Measurements from ENCODE around the gene MT1X.

The MT1X gene

DNA sequence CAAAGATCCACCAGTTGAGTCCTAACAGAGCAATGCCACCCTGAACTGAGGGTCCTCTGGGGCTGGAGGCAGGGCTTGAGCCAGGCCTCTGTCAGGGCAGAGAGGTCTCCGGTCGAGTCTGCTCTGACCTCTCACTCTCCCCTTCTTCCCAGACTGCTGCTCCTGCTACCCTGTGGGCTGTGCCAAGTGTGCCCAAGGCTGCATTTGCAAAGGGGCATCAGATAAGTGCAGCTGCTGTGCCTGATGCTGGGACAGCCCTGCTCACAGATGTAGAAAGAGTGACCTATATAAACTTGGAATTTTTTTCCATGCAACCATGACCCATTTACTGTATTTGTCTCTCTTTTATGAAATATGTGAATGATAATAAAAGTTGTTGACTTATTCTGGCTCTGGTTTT is 33.0 kb upstream of the MT1X start:
- Mint-ChIP-seq H3K9me3 (no peaks in the 10 kb centered on the region), H3K4me3 (no peak overlapping the region), H3K27me3 (ENCODE audit: low read depth, poor library complexity) (peaks cover 100% of the 10 kb centered on the region), H3K36me3 (ENCODE audit: low read depth) (no peaks in the 10 kb centered on the region), H3K4me1 (no peaks in the 10 kb centered on the region), H3K27ac (no peak overlapping the region)
- no peak for DNase-seq
- TF ChIP-seq, protein P1, sequence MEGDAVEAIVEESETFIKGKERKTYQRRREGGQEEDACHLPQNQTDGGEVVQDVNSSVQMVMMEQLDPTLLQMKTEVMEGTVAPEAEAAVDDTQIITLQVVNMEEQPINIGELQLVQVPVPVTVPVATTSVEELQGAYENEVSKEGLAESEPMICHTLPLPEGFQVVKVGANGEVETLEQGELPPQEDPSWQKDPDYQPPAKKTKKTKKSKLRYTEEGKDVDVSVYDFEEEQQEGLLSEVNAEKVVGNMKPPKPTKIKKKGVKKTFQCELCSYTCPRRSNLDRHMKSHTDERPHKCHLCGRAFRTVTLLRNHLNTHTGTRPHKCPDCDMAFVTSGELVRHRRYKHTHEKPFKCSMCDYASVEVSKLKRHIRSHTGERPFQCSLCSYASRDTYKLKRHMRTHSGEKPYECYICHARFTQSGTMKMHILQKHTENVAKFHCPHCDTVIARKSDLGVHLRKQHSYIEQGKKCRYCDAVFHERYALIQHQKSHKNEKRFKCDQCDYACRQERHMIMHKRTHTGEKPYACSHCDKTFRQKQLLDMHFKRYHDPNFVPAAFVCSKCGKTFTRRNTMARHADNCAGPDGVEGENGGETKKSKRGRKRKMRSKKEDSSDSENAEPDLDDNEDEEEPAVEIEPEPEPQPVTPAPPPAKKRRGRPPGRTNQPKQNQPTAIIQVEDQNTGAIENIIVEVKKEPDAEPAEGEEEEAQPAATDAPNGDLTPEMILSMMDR (IDR thresholded peaks at IDR 0.05): no peak

DNA sequence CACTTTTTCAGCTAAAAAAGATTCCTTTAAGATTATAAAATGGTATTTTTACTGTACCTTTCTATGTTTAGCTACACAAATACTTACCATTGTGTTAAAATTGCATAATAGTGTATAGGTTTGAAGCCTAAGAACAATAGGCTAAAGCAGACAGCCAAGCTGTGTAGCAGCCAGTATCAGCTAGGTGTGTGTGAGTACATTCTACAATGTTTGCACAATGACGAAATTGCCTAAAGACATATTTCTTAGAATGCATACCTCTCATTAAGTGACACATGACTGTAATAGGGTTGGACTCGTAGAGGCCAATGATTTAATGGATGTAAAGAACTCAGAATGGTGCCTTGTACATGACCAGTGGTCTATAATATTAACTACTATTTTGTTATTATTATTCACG is 32.5 kb upstream of the MT1X start:
- Mint-ChIP-seq H3K36me3 (ENCODE audit: low read depth) (no peaks in the 10 kb centered on the region), H3K27ac (no peak overlapping the region), H3K4me1 (no peaks in the 10 kb centered on the region), H3K4me3 (no peak overlapping the region), H3K9me3 (no peaks in the 10 kb centered on the region), H3K27me3 (ENCODE audit: low read depth, poor library complexity) (peaks cover 100% of the 10 kb centered on the region)
- TF ChIP-seq, protein P1 (IDR thresholded peaks at IDR 0.05): no peak
- DNase-seq: no peak

DNA sequence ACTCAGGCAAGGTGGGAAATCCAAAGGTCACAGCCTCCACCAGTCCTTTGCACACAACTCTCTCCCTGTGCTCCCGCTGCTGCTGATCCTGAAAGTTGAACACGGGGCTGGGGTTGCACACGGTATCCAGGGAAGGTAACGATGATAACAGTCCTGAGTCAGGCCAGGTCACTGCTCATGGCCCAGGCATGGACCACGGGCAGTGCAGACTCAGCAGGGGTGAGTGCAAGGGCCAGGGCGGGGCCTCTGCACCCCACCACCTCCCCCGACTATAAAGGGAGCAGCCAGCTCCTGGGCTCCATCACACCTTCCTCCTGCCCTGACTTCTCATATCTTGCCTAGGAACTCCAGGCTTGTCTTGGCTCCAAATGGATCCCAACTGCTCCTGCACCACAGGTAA is 30.7 kb upstream of the MT1X start, which contains the start of gene MT1B:
MT1B (plus strand) TSS at position 301 of the 400 bp plus-strand sequence; CDS start at position 369, 68 bp downstream.
- TF ChIP-seq, protein P1 (IDR thresholded peaks at IDR 0.05): no peak
- Mint-ChIP-seq H3K27me3 (ENCODE audit: low read depth, poor library complexity) (peaks cover 100% of the 10 kb centered on the region), H3K36me3 (ENCODE audit: low read depth) (no peaks in the 10 kb centered on the region), H3K4me3 (no peak within 1 kb of the TSS), H3K27ac (no peak within 1 kb of the TSS), H3K9me3 (no peaks in the 10 kb centered on the region), H3K4me1 (no peaks in the 10 kb centered on the region)
- DNase-seq: no peak

DNA sequence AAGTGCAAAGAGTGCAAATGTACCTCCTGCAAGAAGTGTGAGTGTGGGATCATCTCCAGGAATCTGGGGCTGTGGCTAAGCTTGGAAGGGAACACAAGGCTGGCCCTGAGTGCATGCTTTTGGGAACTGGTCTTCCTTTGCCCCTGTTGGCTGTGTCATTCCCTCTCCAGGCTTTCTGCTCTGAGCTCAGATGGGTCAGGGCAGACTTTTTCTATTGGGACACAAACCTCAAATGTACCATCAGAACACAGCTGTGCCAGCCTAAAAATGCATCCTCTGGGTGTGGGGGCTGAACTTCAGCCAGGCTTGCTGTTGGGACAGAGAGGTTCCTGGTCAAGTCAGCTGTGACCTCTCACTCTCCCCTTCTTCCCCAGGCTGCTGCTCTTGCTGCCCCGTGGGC is 29.7 kb upstream of the MT1X start:
- Mint-ChIP-seq H3K9me3 (no peaks in the 10 kb centered on the region), H3K4me3 (no peak overlapping the region), H3K27me3 (ENCODE audit: low read depth, poor library complexity) (peaks cover 100% of the 10 kb centered on the region), H3K36me3 (ENCODE audit: low read depth) (no peaks in the 10 kb centered on the region), H3K27ac (no peak overlapping the region), H3K4me1 (peaks cover 4% of the 10 kb centered on the region)
- no peak for DNase-seq
- TF ChIP-seq, protein P1 (IDR thresholded peaks at IDR 0.05): no peak

DNA sequence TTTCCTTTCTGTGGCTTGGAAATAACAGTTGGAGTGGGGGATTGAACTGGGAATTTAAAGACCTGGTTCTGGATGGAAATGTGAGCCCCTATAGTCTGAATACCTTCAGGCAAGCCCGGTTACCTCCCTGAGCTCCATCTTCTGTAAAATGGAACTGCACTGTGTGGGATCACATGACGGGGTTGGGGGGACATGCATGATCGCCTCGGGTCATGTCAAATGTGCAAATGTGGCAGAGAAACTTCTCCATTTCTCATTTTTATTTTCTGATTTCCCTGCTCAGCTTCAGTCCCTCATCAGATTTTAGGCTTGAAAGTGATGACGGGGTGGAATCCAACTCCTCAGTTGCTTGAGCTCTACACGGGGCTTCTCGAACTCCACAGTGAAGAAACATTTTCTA is 29.1 kb upstream of the MT1X start:
- no peaks in the 10 kb centered on the region for H3K9me3 Mint-ChIP-seq
- TF ChIP-seq, protein P1 (IDR thresholded peaks at IDR 0.05): no peak
- H3K4me1 Mint-ChIP-seq: peaks cover 9% of the 10 kb centered on the region
- H3K4me3 Mint-ChIP-seq: no peak overlapping the region
- H3K27ac Mint-ChIP-seq: no peak overlapping the region
- H3K36me3 Mint-ChIP-seq (ENCODE audit: low read depth): no peaks in the 10 kb centered on the region
- no peak for DNase-seq
- H3K27me3 Mint-ChIP-seq (ENCODE audit: low read depth, poor library complexity): peaks cover 100% of the 10 kb centered on the region

DNA sequence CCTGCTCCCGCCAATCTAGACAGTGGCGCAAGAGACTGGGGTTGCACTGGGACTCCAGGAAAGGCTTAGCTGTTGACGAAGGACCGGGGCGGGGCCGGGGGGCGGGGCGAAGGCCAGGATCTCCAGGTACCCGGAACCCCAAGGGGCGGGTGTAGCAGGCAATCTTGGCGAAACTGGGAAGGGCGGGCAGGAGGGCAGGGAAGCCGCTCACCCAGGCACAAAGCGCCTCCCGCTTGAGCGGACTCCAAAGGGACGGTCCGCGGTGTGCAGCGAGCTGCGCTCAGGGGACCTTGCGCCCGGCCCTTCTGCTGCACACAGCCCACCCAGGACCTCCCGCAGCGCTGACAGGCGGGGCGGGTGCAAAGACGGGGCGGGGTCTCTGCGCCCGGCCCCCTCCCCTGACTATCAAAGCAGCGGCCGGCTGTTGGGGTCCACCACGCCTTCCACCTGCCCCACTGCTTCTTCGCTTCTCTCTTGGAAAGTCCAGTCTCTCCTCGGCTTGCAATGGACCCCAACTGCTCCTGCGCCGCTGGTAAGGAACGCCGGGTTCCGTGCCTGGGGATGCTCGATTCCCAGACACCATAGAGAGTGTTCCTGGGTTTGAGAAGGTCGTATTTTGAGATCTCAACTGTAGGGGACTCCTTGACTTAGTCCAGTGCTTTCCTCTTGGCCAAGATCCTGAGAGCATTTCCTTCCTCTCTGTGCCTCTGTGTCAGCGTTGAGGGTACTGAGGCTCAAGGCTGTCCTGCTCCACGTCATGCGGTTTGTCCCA is 24.5 kb upstream of the MT1X start, which contains the start of gene MT1F:
MT1F (plus strand) TSS at position 405 of the 772 bp plus-strand sequence; CDS start at position 505, 100 bp downstream.
- Mint-ChIP-seq H3K27ac (no peak within 1 kb of the TSS), H3K4me3 (peak within 1 kb of the TSS; percentile 84), H3K4me1 (peaks cover 16% of the 10 kb centered on the region), H3K27me3 (ENCODE audit: low read depth, poor library complexity) (peaks cover 100% of the 10 kb centered on the region), H3K9me3 (no peaks in the 10 kb centered on the region), H3K36me3 (ENCODE audit: low read depth) (no peaks in the 10 kb centered on the region)
- TF ChIP-seq, protein P1 (IDR thresholded peaks at IDR 0.05): no peak
- peak; percentile 72 for DNase-seq

Data from nephron progenitor cell (in vitro differentiated cells).